Measurements from ENCODE around the gene TAS2R31.

Gene TAS2R31

GRCh38 chr12:10994307-10994706, 36.9 kb downstream of the TAS2R31 start:
- Histone ChIP-seq H3K9ac (ENCODE audit: low read length) (no peak overlapping the region), H3K4me1 (ENCODE audit: insufficient read depth, low read length) (no peaks in the 10 kb centered on the region), H3K4me3 (ENCODE audit: low read depth in 1 of 2, low read length in 2 of 2) (no peak overlapping the region), H3K27me3 (ENCODE audit: control insufficient read depth in 1 of 2, insufficient read depth in 2 of 2, low read length in 2 of 2) (no peaks in the 10 kb centered on the region), H3K9me3 (ENCODE audit: low read length) (no peaks in the 10 kb centered on the region), H3K27ac (ENCODE audit: low read depth, low read length) (no peak overlapping the region), H3K36me3 (ENCODE audit: insufficient read depth, low read length) (no peaks in the 10 kb centered on the region)

- Histone ChIP-seq H3K36me3 (ENCODE audit: insufficient read depth, low read length) (no peaks in the 10 kb centered on the region), H3K27me3 (ENCODE audit: control insufficient read depth in 1 of 2, insufficient read depth in 2 of 2, low read length in 2 of 2) (no peaks in the 10 kb centered on the region), H3K9me3 (ENCODE audit: low read length) (no peaks in the 10 kb centered on the region), H3K4me1 (ENCODE audit: insufficient read depth, low read length) (no peaks in the 10 kb centered on the region), H3K4me3 (ENCODE audit: low read depth in 1 of 2, low read length in 2 of 2) (no peak overlapping the region), H3K27ac (ENCODE audit: low read depth, low read length) (no peak overlapping the region), H3K9ac (ENCODE audit: low read length) (no peak overlapping the region)
These were observed 42.1 kb downstream of the TAS2R31 start for GRCh38 chr12:10989107-10989506.

- no peak within 1 kb of the TSS for H3K9ac ChIP-seq (ENCODE audit: low read length)
- H3K4me1 ChIP-seq (ENCODE audit: insufficient read depth, low read length): no peaks in the 10 kb centered on the region
- H3K27ac ChIP-seq (ENCODE audit: low read depth, low read length): no peak within 1 kb of the TSS
- no peak within 1 kb of the TSS for H3K4me3 ChIP-seq (ENCODE audit: low read depth in 1 of 2, low read length in 2 of 2)
- H3K27me3 ChIP-seq (ENCODE audit: control insufficient read depth in 1 of 2, insufficient read depth in 2 of 2, low read length in 2 of 2): no peaks in the 10 kb centered on the region
- no peaks in the 10 kb centered on the region for H3K36me3 ChIP-seq (ENCODE audit: insufficient read depth, low read length)
- no peaks in the 10 kb centered on the region for H3K9me3 ChIP-seq (ENCODE audit: low read length)
These were observed 44.4 kb downstream of the TAS2R31 start, which contains the start of gene TAS2R50 for GRCh38 chr12:10986812-10987211. TSS of gene TAS2R50 (minus strand) at chr12:10986912. CDS start at chr12:10986860, 52 bp downstream.

- no peaks in the 10 kb centered on the region for H3K27me3 ChIP-seq (ENCODE audit: control insufficient read depth in 1 of 2, insufficient read depth in 2 of 2, low read length in 2 of 2)
These were observed 49.0 kb downstream of the TAS2R31 start for GRCh38 chr12:10982244-10982643.

More at GRCh38 chr12:10982244-10982643, 49.0 kb downstream of the TAS2R31 start:
- H3K4me1 ChIP-seq (ENCODE audit: insufficient read depth, low read length): no peaks in the 10 kb centered on the region
- no peak overlapping the region for H3K27ac ChIP-seq (ENCODE audit: low read depth, low read length)
- H3K9ac ChIP-seq (ENCODE audit: low read length): no peak overlapping the region
- no peaks in the 10 kb centered on the region for H3K9me3 ChIP-seq (ENCODE audit: low read length)
- H3K4me3 ChIP-seq (ENCODE audit: low read depth in 1 of 2, low read length in 2 of 2): no peak overlapping the region
- H3K36me3 ChIP-seq (ENCODE audit: insufficient read depth, low read length): no peaks in the 10 kb centered on the region

Data from muscle layer of colon (tissue), 2 donors.